Measurements from ENCODE around the gene KCTD10. TPM values are rescaled to one million over a fixed set of nuclear protein-coding genes. Genes with fewer than 3 reads are reported as not detected.

KCTD10 gene
- total and polyA plus RNA-seq, 10 of the 15 experiments (the other 5 are each of a cell fraction or from before 2014, with no cell fraction given): 5.6 to 52.0 (median 34.2) TPM

DNA sequence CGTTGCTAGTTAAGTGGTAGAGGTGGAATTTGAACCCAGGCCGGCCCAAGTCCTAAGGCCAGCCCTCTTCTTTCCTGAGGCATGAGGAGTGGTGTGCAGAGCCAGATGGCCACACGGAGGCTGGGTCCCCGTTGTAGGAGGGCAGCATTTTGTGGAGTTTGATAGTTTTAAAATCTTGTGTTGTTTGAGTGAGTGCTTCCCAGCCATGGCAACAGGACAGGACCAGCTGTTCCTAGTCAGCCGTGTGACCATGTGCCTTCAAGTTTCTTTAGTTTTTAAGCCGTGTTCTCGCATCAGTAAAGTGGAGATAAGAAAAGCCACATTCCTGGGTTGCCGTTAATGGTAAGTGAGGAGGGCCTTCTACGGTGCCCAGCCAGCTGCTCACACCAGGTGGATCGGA lies 44.7 kb upstream of the KCTD10 start:
- Histone ChIP-seq H4K20me1 (ENCODE audit: control insufficient read depth, insufficient read depth) (peaks cover 2% of the 10 kb centered on the region; the same call in 1 of the 2 replicates), H2AFZ (ENCODE audit: control insufficient read depth, low read depth, low read length) (no peak overlapping the region), H3K4me3 (no peak overlapping the region), H3K36me3 (ENCODE audit: control insufficient read depth in 2 of 2, insufficient read depth in 2 of 2, low read length in 1 of 2) (peaks cover 6 to 15% of the 10 kb centered on the region in 2 experiments), H3K9ac (ENCODE audit: control insufficient read depth, insufficient read depth, low read length) (no peak overlapping the region), H3K79me2 (ENCODE audit: control insufficient read depth, insufficient read depth, low read length) (no peaks in the 10 kb centered on the region), H3K4me1 (ENCODE audit: control insufficient read depth, insufficient read depth, low read length) (no peaks in the 10 kb centered on the region), H3K27ac (ENCODE audit: control insufficient read depth, insufficient read depth) (no peak overlapping the region), H3K4me2 (ENCODE audit: control insufficient read depth, insufficient read depth) (no peak overlapping the region), H3K27me3 (replicated peaks in 1 of 2; ENCODE audit: control insufficient read depth in 2 of 2, insufficient read depth in 2 of 2, low read length in 1 of 2) (no peaks in the 10 kb centered on the region), H3K9me3 (replicated peaks; ENCODE audit: control insufficient read depth, insufficient read depth, low read length) (no peaks in the 10 kb centered on the region)
- CTCF ChIA-PET: interaction anchor here (0.6 to 6.0 kb wide), 2 partner anchors 156 to 253 kb away, joined by 3 to 56 read pairs; no protein-coding TSS in a partner anchor
- POLR2A ChIA-PET: no interaction called here
- SMC1A ChIA-PET (ENCODE audit: uncharacterized antibody, unreplicated experiment): no interaction called here
- TF ChIP-seq IRF4 (IDR thresholded peaks at IDR 0.05; ENCODE audit: low read depth, low read length) (no peak), POU2F2 (IDR thresholded peaks at IDR 0.05; ENCODE audit: borderline replicate concordance, low read depth, low read length) (no peak), SIN3A (IDR thresholded peaks at IDR 0.05; ENCODE audit: low read depth, low read length) (no peak), MEF2A (IDR thresholded peaks at IDR 0.05; ENCODE audit: insufficient read depth, low read depth, low read length) (no peak)
- no peak for ATAC-seq
- in situ Hi-C loops (cut with MboI): no loop called here
- BruUV-seq (replicated peaks): no TSS peak
- no peak for FAIRE-seq
- 89% methylated on average over 10 of the region's 10 CpGs for WGBS (ENCODE audit: insufficient coverage, insufficient replicate concordance, low lambda C conversion rate, missing lambda C conversion rate)
- intact Hi-C loops (cut with micrococcal nuclease; ENCODE audit: unreplicated experiment): no loop called here
- RAD21 ChIA-PET (ENCODE audit: unreplicated experiment): interaction anchor here (1.1 kb wide), 1 partner anchor 255 kb away, joined by 3 read pairs; no protein-coding TSS in a partner anchor
- DNase-seq (ENCODE audit: low read depth, low spot score): no peak

DNA sequence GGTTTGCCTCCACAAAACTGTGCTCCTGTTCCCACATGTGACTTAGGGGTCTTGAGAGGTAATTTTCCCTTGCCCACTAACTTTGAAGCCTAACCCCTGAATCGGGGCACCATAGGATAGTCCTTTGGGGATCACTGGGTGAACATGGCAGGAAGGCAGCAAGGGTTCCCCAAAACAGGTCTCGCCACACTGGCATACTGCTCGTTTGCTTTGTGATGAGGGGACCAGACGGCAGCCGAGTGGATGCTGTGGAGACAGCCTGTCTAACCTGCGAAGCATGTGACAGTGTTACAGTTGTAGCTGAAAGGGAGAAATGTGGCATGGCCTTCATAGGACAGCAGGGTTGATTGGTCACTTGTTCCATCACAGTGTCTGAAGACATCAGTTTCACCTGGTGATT lies 42.7 kb upstream of the KCTD10 start:
- Histone ChIP-seq H3K36me3 (ENCODE audit: control insufficient read depth in 2 of 2, insufficient read depth in 2 of 2, low read length in 1 of 2) (peaks cover 6 to 15% of the 10 kb centered on the region in 2 experiments), H2AFZ (ENCODE audit: control insufficient read depth, low read depth, low read length) (no peak overlapping the region), H3K9ac (ENCODE audit: control insufficient read depth, insufficient read depth, low read length) (no peak overlapping the region), H3K27ac (ENCODE audit: control insufficient read depth, insufficient read depth) (no peak overlapping the region), H3K79me2 (ENCODE audit: control insufficient read depth, insufficient read depth, low read length) (no peaks in the 10 kb centered on the region), H4K20me1 (ENCODE audit: control insufficient read depth, insufficient read depth) (peaks cover 2% of the 10 kb centered on the region; the same call in 1 of the 2 replicates), H3K4me1 (ENCODE audit: control insufficient read depth, insufficient read depth, low read length) (no peaks in the 10 kb centered on the region), H3K4me2 (ENCODE audit: control insufficient read depth, insufficient read depth) (no peak overlapping the region), H3K27me3 (replicated peaks in 1 of 2; ENCODE audit: control insufficient read depth in 2 of 2, insufficient read depth in 2 of 2, low read length in 1 of 2) (no peaks in the 10 kb centered on the region), H3K9me3 (replicated peaks; ENCODE audit: control insufficient read depth, insufficient read depth, low read length) (no peaks in the 10 kb centered on the region), H3K4me3 (no peak overlapping the region)
- ChIA-PET RAD21 (ENCODE audit: unreplicated experiment) (no interaction called here), SMC1A (ENCODE audit: uncharacterized antibody, unreplicated experiment) (interaction anchor here (1.7 kb wide), 1 partner anchor 258 kb away, joined by 10 read pairs; no protein-coding TSS in a partner anchor), POLR2A (no interaction called here), CTCF (interaction anchor here (1.0 to 6.0 kb wide), 6 partner anchors 11 to 325 kb away, joined by 3 to 56 read pairs (median 4); no protein-coding TSS in a partner anchor)
- ATAC-seq (no peak), DNase-seq (ENCODE audit: low read depth, low spot score) (no peak), FAIRE-seq (no peak)
- intact Hi-C loops (cut with micrococcal nuclease; ENCODE audit: unreplicated experiment): loop anchor here (5.0 kb wide), 1 partner anchor 328 kb away; no protein-coding TSS in a partner anchor
- BruUV-seq (replicated peaks): no TSS peak
- in situ Hi-C loops (cut with MboI): loop anchor here (5.0 kb wide), 1 partner anchor 258 kb away; no protein-coding TSS in a partner anchor
- WGBS (ENCODE audit: insufficient coverage, insufficient replicate concordance, low lambda C conversion rate, missing lambda C conversion rate): 73% methylated on average over 6 of the region's 6 CpGs
- TF ChIP-seq GABPA (IDR thresholded peaks at IDR 0.05; ENCODE audit: low read depth) (no peak), HCFC1 (IDR thresholded peaks at IDR 0.05; ENCODE audit: low read length) (no peak), BACH1 (IDR thresholded peaks at IDR 0.05; ENCODE audit: borderline replicate concordance) (no peak)
- TF ChIP-seq, protein P1, sequence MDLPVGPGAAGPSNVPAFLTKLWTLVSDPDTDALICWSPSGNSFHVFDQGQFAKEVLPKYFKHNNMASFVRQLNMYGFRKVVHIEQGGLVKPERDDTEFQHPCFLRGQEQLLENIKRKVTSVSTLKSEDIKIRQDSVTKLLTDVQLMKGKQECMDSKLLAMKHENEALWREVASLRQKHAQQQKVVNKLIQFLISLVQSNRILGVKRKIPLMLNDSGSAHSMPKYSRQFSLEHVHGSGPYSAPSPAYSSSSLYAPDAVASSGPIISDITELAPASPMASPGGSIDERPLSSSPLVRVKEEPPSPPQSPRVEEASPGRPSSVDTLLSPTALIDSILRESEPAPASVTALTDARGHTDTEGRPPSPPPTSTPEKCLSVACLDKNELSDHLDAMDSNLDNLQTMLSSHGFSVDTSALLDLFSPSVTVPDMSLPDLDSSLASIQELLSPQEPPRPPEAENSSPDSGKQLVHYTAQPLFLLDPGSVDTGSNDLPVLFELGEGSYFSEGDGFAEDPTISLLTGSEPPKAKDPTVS (IDR thresholded peaks at IDR 0.05; ENCODE audit: low read depth, low read length): no peak
